Measurements from ENCODE around the gene IFT20.

DNA sequence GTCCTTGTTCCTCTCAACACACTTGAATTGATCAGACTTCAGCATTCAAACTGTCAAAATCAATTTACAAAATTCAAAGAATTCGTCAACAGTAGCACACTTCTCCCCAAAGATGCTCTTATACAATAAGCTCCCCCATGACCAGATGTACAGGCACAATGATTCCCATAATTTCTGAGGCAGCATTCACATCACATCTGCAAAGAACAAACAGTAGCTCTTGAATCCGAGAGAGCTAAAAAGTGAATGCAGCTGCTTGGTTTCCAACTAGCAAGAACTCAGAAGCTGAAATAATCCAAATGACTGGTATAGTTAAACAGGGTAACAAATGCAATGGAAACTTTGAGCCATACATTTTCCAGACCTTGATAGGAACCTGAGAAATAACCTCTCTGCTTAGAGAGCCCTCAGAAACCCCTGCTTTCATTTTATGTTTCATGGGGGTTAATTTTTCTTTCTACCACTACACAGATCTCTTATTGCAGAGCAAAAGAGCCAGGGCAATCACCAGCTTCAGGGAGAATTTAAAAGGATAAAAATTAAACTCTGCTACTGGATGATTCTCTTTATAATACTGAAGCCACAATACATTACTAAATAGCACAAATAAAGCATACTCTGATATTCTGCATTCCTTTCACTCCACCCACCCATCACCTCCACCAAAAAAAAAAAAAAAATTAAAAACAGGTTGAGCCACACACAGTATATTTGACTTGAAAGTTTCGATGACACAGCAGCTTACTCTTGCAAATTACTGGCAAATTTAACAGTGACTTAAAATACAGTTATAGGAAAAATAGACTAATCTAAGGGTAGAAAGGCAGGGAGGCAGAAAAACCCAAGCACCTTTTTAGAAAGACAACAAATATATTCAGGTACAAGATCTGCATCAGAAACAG is 39.3 kb downstream of the IFT20 start:
- TF ChIP-seq, protein P1, sequence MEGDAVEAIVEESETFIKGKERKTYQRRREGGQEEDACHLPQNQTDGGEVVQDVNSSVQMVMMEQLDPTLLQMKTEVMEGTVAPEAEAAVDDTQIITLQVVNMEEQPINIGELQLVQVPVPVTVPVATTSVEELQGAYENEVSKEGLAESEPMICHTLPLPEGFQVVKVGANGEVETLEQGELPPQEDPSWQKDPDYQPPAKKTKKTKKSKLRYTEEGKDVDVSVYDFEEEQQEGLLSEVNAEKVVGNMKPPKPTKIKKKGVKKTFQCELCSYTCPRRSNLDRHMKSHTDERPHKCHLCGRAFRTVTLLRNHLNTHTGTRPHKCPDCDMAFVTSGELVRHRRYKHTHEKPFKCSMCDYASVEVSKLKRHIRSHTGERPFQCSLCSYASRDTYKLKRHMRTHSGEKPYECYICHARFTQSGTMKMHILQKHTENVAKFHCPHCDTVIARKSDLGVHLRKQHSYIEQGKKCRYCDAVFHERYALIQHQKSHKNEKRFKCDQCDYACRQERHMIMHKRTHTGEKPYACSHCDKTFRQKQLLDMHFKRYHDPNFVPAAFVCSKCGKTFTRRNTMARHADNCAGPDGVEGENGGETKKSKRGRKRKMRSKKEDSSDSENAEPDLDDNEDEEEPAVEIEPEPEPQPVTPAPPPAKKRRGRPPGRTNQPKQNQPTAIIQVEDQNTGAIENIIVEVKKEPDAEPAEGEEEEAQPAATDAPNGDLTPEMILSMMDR (IDR thresholded peaks at IDR 0.05) = no peak
- no peak for TF ChIP-seq POLR2A (IDR thresholded peaks at IDR 0.05)
